Effector CD4-positive, alpha-beta T cell (primary cell): ENCODE data around the gene SMAD3.
A peak's percentile ranks its signal among the peaks of the same experiment; 100 is the strongest.

Experiments
- DNase-seq: peaks from one replicate; pipeline ENCODE4 v3.0.0-alpha.2; 2020

SMAD3 gene

GRCh38 chr15:67130673-67131601 lies 65.5 kb downstream of the SMAD3 start:
- DNase-seq: no peak

- DNase-seq: no peak
These were observed 66.9 kb downstream of the SMAD3 start for GRCh38 chr15:67132276-67132675.

DNA sequence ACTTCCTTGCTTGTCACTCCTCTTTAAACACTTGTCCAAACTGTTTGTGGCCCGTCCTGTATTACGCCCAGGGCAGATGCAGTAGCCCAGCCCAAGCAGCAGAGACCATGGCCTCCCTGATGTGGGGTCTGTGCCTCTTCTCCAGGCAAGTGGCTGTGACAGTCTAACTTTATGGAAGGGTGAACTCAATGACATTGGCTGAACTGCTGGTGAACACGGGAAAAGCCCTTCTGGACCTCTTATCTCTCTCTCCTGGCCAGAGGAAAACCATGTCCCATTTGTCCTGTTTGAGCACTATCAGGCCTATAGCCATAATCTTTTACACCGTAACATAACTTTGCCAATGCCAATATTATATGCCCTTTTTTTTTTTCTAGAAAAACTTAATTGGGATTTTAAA lies 67.6 kb downstream of the SMAD3 start:
- no peak for DNase-seq

DNA sequence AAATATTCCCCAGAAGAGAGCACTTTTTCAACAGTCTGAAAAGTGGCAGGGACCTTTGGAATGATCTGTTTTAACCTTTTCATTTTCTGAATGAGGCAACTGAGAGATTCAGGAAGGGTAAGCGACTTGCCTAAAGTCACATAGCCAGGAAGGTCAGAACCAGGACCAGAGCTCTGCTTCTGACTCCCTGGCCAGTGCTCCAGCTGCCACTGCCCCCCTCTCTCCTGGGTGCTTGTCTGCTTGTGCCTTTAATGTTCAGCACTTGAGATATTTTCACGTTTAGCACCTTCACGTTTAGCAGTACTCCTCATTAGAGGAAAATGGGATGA lies 68.3 kb downstream of the SMAD3 start:
- no peak for DNase-seq

DNA sequence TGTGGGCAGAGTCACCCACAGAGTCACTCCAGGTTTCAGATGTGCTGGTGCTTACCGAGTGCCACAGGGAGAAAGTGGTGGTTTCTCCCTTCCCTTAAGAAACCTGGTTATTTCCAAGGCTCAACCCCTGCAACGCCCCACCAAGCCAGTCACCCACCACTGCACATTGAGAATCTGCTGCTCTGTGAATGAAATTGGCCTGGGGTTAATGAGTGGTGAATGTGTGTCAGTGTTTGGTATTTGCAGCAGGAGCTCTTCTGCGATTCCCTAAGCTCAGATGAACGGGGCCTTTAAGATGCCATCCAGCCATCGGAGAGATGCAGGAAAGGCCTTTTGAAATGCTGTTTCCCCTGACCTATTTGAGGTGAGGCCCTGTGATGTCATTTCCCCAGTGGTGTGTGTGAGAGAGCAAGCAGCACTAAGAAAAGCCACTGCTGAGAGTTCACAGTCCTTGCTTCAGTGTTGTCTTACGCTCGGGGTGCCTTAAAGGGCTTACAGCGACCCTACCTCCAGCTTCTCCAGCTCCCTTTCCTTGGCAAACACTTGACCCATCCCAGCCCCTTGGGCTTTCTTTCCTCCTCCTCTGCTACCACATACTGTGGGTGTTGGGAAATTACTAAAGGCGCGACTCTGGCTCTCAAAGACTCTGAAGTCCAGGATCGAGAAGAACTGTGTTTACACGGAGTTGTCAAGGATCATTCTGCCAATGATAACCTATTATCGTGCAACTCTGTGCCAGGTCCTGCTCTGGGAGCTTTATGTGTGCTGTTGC lies 68.9 kb downstream of the SMAD3 start:
- peak; percentile 61 for DNase-seq

DNA sequence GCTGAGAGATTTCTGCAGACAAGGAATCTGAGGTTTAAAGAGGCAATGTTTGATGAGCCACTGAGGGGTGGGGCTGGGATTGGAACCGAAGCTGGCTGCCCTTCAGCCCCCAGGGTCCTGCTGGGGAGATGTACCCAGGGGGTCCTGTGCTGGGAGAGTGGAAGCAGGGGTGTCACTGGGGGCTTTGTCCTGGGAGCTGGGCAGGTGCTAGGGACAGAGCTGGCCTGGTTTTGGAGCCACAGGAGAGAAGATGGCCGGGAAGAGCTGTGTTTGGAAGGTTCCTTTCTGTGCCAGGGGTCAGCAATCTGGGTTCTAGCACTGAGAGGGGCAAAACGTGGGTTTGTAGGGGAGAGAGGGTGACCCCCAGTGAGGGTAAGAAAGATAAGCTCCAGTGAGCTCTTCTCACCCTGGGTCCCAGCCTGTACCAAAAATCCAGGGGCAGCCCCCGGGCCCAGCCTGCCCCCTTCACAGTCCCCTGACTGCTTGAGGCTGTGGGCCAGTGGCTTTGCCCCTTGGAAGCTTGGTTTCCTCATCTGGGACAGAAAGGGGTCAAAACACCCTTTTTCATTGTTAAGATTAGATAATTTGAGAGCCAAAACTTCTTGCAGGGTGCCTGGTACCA lies 69.6 kb downstream of the SMAD3 start:
- no peak for DNase-seq

GRCh38 chr15:67135494-67135893 lies 70.1 kb downstream of the SMAD3 start:
- DNase-seq: no peak

DNA sequence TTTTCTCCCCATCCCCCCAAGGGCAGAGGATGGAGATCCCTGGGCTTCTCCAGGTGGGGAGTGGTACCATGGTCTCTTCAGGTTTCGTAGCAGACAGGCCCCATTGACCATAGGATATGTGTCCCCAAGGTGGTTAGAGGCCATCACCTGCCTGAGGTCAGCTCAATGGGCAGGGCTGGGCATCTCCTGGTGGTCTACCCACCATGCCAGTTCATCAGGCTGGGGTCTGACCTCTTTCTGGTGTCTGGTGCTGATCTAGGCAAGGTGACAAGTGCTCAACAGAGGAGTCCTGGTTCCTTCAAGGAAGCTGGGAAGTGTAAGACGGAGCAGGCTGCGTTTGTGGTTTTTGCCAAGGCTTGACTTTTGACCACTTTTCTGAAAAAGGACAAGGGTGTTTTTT lies 71.4 kb downstream of the SMAD3 start:
- no peak for DNase-seq

- DNase-seq: no peak
These were observed 71.9 kb downstream of the SMAD3 start for GRCh38 chr15:67137319-67137718.

DNA sequence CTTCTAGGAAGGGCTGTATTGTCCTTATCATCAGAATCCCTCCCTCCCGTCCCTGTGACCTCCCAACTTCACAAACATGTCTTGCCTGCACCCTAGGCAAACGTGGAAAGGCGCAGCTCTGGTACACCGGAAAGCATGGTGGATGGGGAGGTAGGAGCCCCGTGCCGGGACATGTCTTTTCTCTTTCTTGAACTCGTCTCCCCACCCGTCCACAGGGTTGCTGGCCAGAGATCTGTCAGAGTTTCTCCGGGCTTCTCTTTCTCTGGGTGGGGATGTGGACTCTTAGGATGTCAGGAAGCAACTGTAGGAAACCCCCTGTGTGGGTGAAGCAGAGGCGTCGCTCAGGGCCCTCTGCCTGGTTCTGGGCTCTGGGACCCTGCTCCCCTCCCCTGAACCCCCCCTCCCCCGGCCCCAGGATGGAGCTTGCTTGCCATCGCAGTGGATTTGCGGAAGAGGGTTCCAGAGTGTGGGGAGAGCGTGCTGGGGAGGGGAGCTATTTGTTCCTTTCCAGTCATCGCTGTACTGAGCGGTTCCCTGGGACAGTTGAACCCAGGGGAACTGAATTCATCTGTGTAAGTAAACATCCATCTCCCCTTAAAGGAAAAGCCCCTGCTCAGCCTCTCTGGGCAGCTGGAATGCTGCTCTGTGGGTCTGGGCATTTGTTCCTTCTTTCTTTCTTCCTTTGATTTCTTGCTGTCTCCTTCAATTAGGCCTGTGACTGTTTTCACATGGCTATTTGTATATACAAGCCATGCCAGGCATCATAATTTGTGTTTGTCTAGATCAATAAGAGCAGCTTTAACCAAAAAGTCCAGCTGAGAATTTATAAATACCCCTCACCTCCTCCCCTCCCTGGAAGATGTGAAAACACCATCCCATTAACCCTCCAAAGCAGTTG lies 72.8 kb downstream of the SMAD3 start:
- DNase-seq: no peak

DNA sequence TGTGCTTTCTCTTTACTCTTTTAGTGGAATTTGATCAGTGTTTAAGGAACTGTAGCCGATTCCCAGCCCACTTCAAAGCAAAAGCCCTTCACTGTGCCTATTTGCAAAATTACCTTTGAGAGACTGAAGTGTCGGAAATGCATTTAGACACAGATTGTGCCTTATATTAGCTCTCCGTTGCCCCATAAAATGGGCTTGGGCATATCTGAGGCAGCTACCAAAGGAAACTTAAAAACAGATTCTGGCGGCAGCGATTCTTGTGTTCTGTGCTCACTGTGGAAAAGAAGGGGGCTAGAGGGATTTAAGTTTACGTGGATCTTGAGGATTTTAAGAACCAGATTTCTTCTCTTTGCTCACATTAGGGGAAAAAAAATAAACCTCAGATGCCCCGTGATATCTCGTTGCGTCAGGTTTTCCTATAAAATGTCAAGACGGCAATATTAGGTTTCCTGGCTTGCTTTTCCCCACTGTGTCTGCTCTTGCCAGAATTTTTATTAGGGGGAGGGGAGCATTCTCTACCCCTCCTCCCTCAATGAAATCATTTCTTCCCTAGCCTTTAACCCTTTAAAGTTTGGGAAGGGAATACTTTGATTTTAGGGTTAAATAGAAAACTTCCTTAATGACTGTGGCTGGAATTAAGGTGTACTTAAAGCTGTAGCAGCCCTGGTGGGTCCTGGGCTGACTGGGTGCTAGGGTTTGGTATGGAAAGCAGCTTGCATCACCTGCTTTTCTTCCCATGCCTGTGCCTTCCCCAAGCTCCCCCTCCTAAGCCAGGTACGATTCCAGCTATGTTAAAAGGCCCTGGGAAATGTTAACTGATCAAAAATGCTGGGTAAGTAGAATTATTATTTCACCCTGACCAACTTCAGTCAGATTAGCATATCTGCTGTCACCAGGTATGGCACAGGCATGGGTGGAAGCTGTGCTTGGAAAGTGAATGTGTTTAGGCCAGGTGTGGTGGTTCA lies 73.8 kb downstream of the SMAD3 start:
- no peak for DNase-seq

- DNase-seq: no peak
These were observed 74.9 kb downstream of the SMAD3 start for GRCh38 chr15:67140078-67140833.

DNA sequence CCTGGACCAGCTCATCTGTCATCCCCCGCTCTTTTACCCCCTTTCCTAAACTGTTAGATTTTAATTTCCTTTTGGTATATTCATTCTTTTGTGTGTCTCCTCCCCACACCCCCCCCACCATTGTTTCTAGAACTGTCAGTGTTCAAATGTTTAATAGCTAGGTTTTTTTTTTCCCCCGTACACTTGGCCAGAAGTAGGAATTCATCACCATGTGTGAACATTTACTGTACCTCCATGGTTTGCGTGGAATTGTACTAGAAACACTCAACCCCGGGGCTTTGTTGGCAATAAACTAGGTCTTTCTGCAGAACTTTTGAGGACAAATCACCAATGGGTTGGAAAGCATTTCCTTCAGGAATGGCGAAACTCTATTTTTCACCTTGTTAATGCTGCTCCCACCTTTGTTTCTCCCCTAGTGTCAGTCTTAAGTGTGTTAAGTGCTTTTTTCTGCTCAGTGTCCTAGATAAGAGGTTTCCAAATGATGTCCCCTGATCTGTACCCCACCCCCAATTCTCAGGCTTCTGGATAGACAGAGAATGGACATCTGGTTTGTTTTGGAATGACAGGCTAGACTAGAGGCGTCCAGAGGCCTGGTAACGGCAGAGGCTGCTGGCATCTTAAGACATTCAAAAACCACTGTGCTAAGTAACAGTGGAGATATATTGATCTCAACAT lies 76.8 kb downstream of the SMAD3 start:
- DNase-seq: no peak

- DNase-seq: no peak
These were observed 77.3 kb downstream of the SMAD3 start for GRCh38 chr15:67142767-67143100.

DNA sequence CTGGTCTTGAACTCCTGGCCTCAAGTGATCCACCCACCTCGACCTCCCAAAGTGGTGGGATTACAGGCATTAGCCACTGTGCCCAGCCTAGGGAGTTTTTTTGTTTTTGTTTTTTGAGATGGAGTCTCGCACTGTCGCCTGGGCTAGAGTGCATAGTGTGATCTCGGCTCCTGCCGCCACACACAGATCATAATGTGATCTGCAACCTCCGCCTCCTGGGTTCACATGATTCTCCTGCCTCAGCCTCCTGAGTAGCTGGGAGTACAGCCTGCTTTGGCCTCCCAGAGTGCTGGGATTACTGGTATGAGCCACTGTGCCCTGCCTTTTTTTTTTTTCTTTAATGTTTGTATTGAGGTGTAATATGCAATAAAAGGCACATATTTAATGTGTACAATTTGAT lies 78.2 kb downstream of the SMAD3 start:
- no peak for DNase-seq

DNA sequence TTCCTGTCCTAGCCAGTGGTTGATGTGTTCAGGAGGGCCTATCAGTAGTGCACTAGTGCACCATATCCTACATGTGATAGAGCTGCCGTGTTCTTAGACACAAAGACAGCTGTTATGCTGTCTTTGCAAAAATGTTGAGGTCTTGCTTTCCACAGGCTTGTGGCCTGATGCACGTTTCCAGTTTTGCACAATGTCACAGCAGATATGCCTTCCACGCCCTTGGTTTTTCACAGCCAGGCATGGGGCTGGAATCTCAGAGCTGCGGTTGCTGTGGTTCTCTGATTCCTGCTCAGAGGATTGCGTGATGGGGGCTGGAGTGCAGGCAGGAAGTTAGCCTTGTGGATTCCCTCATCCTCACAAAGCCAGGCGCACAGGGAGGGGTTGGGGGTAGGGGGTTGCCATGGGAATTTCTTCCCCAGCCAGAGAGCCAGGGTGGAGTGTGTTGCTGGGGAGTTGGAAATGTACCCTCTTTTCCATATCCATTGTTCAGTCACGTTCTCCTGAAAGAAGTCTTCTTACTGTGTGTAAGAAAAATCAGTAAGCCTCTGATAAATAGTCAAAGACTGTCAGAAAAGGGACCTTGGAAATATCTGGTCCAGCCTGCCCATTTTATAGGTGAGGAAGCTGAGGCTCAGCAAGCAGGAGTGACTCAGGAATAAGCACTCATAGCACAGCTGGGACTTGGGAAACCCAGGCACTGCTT lies 79.4 kb downstream of the SMAD3 start:
- DNase-seq: no peak

- DNase-seq: no peak
These were observed 79.9 kb downstream of the SMAD3 start for GRCh38 chr15:67145312-67145610.

- no peak for DNase-seq
These were observed 80.3 kb downstream of the SMAD3 start for GRCh38 chr15:67145710-67146109.

GRCh38 chr15:67146234-67146633 lies 80.8 kb downstream of the SMAD3 start:
- DNase-seq: no peak

GRCh38 chr15:67146875-67147381 lies 81.5 kb downstream of the SMAD3 start:
- peak; percentile 16 for DNase-seq
